Measurements from ENCODE around the gene AUTS2.

AUTS2 gene

DNA sequence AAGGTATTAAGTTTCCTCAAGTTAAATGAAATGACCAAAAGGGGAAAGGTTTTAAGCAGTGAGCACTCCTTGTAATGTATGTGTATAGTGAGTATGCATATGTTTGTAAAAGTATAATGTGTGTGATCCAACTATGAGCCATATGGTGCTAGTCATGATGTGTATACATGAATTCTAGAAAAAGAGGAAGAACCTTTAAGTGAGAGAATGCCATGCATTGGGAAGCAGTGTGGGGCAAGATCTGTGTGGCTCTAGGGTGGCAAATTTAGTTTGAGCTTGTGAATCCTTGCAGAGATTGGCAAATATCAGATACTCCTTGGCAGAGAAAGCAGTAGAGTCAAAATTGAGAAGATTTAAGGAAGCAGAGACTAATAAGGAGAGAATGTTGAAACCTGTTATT, 435.0 kb downstream of the AUTS2 start:
- no peak overlapping the region for H3K4me3 ChIP-seq (ENCODE audit: low read depth, low read length)
- TF ChIP-seq, protein P1, sequence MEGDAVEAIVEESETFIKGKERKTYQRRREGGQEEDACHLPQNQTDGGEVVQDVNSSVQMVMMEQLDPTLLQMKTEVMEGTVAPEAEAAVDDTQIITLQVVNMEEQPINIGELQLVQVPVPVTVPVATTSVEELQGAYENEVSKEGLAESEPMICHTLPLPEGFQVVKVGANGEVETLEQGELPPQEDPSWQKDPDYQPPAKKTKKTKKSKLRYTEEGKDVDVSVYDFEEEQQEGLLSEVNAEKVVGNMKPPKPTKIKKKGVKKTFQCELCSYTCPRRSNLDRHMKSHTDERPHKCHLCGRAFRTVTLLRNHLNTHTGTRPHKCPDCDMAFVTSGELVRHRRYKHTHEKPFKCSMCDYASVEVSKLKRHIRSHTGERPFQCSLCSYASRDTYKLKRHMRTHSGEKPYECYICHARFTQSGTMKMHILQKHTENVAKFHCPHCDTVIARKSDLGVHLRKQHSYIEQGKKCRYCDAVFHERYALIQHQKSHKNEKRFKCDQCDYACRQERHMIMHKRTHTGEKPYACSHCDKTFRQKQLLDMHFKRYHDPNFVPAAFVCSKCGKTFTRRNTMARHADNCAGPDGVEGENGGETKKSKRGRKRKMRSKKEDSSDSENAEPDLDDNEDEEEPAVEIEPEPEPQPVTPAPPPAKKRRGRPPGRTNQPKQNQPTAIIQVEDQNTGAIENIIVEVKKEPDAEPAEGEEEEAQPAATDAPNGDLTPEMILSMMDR (IDR thresholded peaks at IDR 0.05; ENCODE audit: insufficient read depth, low read depth, low read length, missing control alignments): no peak
- no peak for DNase-seq (ENCODE audit: low read depth)

DNA sequence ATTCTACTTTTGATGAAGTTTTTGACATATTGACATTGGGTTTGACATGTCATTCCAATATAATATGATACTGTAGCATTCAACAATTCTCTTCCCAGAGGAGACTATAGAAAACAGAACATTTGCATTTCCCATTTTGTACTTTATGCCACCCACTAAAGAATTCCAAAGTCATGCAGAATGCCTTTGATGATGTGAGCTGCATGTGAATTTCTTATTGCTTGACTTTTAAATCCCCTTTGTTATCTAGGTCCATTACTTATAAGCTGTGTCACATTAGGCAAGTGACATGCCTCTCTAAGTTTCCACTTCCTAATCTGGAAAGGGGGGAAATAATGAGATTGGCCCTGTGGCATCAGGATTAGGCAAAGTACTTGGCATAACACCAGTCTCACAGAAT, 436.7 kb downstream of the AUTS2 start:
- TF ChIP-seq, protein P1 (IDR thresholded peaks at IDR 0.05; ENCODE audit: insufficient read depth, low read depth, low read length, missing control alignments): no peak
- no peak overlapping the region for H3K4me3 ChIP-seq (ENCODE audit: low read depth, low read length)
- DNase-seq (ENCODE audit: low read depth): no peak

DNA sequence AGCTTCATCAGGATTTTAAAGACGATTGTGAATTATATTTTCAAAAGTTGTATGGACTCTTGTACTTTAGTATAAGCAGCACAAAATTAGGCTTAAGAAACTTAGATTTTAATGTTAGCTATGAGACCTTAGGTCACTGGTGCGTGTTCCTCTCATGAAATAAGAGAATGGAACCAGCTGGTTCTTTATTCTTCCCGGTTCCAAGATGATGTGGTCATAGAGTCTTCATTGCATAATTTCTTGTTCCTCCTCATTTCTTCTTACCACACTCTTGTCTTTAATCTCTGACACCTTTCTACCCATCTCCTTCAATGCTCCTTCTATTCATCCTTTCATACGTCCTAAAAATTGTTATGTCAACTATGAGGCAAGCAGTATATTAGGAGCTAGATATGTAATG, 437.2 kb downstream of the AUTS2 start:
- no peak for DNase-seq (ENCODE audit: low read depth)
- TF ChIP-seq, protein P1 (IDR thresholded peaks at IDR 0.05; ENCODE audit: insufficient read depth, low read depth, low read length, missing control alignments): no peak
- H3K4me3 ChIP-seq (ENCODE audit: low read depth, low read length): no peak overlapping the region

DNA sequence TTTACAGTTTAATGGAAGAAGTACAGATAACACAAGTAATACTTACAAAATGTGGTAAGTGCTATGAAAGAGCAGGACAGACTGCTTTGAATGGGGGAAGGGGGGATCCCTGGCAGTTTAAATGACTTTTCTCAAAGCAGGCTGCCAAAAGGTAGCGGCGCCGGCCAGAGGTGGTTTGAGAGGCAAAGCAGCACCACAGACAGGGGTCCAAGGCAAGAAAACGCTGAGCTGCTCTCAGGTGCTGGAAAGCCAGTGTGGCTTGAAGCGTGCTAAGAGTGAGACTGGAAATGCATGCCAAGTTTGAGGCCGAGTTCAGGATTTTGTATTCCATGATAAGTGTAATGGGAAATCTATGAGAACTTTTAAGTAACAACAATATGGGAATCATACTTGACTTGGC, 437.7 kb downstream of the AUTS2 start:
- no peak overlapping the region for H3K4me3 ChIP-seq (ENCODE audit: low read depth, low read length)
- DNase-seq (ENCODE audit: low read depth): no peak

DNA sequence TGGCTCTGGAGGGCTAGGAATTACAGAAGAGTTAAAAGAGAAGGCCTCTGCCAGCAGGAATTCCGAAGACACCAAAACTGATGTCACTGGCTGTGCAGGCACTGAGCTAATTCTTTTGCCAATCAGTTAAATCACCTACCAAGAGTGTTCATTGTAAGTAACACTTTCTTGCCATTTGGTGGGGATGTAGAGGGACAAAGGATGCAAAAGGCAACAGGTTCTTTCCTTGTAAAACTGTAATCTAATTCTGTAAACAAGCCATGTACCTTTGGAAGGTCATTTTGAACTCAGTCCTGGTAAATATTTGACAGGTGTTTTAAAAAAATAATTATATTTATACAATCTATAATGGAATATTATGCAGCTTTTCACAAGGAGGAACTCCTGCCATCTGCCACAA, 438.4 kb downstream of the AUTS2 start:
- TF ChIP-seq, protein P1 (IDR thresholded peaks at IDR 0.05; ENCODE audit: insufficient read depth, low read depth, low read length, missing control alignments): no peak
- no peak for DNase-seq (ENCODE audit: low read depth)
- H3K4me3 ChIP-seq (ENCODE audit: low read depth, low read length): no peak overlapping the region

More for the DNA sequence above, 437.7 kb downstream of the AUTS2 start:
- TF ChIP-seq, protein P1 (IDR thresholded peaks at IDR 0.05; ENCODE audit: insufficient read depth, low read depth, low read length, missing control alignments): no peak

DNA sequence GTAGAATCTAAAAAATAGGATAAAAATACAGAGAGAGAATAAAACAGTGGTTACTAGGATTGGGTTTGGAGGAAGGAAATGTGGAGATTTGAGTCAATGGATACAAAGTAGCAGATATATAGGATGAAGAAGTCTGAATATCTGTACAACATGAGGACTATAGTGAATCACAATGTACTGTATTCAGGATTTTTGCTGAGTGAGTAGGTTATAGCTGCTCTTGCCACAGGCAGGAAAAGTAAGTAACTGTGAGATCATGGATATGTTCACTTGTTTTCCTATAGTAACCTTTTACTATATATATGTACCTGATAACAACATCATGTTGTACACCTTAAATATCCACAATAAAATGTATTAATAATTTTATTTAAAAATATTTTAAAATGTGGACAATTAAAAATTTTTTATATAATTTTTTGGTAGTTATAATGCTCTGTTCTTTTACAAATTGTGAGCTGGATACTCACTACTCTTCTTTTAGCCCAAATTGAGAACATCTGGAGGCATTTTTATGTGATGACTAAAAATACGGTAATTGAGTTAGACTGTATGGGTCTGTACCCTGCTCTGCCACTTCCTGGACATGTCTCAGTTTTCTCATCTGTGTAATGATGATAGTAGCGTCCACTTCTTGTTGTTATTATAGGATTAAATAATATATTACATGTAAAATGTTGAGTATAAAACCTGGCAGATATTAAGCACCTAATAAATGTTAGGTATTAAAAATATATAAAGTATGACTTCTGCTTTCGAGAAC, 439.1 kb downstream of the AUTS2 start:
- TF ChIP-seq, protein P1 (IDR thresholded peaks at IDR 0.05; ENCODE audit: insufficient read depth, low read depth, low read length, missing control alignments): no peak
- no peak for DNase-seq (ENCODE audit: low read depth)
- no peak overlapping the region for H3K4me3 ChIP-seq (ENCODE audit: low read depth, low read length)

DNA sequence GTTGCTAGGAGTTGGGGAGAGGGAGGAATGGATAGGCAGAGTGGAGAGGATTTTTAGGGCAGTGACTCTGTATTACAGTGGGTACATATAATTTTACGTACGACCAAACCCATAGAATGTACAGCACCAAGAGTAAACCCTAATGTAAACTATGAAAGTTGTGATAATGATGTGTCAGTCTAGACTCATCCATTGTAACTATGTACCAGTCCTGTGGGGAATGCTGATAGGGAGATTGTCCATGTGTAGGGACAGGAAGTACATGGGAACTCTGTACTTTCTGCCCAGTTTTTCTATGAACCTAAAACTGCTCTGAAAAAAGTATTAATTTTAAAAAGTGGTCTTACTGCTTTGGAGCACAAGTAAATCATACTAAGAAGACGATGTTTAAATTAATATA, 441.8 kb downstream of the AUTS2 start:
- TF ChIP-seq, protein P1 (IDR thresholded peaks at IDR 0.05; ENCODE audit: insufficient read depth, low read depth, low read length, missing control alignments): no peak
- no peak overlapping the region for H3K4me3 ChIP-seq (ENCODE audit: low read depth, low read length)
- DNase-seq (ENCODE audit: low read depth): no peak
